Measurements from ENCODE around the gene ADAMTS12. TPM values are rescaled to one million over a fixed set of nuclear protein-coding genes. Genes with fewer than 3 reads are reported as not detected.
A peak's percentile ranks its signal among the peaks of the same experiment; 100 is the strongest.

ADAMTS12 gene
- polyA plus RNA-seq, 5 donors = 36.3 to 57.8 (median 55.2) TPM

DNA sequence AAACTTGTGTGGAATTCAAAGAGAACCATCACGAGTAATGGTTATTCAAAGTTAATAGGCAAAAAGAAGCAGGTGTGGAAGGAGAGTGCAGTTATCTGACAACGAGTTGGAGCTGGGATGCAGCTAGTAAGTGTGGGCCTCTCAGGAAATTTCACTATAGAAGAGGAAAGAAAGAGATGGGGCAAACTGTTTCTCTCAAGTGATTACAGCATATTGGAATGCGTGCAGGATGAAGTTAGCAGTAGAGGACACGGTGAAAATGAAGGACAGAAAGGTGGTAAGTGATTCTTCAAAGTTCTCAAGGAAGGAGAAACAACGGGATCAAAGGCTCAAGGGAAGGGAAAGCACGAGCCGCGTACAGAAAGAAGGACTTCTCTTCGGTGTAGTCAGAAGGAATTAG, 84.0 kb downstream of the ADAMTS12 start:
- DNase-seq = no peak

DNA sequence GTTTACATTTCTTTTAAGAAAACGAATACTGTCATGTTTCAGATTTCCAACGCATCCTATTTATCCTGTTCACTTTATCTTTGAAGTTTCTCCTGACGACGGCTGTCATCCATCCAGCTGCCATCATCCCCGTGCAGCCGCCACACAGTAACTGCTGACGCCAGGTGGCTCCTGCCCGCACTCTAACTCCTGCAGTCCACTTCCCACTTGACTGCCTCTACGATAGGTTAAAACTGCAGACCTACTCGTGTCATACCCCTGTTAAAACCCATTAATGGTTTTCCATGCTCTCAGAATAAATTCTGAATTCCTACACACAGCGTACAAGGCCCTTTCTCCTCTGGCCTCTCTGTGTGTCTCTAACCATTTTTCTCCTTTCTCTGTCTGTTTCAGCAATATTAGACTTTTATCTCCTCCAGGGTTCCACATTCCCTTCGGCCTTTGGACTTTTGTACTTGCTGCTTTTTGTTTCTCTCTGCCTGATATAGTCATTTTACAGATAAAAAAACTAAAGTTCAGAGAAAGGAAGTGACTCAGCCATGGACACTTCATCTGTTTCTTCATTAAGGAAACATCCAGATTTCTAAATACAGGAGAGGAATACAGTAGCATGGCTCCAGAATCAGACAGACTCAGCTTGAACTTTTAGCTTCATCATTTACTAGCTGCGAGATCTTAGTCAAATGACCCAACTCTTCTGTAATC, 84.9 kb downstream of the ADAMTS12 start:
- no peak for DNase-seq

DNA sequence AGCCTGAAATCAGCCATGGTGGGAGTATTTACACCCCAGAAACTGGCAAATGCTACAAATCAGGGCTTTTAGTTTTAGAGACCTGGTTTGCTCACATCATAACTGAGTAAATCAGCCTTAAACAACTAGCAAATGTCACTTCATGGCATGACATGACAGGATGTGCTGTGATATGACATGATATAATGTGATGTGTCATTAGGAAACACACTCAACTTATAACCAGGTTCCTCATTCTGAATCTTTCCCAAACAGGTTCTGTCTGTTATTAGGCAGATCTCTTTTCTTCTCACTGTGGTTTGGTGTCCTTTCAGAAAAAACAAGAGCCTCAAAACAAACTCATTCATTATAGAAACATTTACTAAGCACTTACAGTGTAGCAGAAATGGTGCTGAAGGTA, 90.5 kb downstream of the ADAMTS12 start:
- no peak for DNase-seq

DNA sequence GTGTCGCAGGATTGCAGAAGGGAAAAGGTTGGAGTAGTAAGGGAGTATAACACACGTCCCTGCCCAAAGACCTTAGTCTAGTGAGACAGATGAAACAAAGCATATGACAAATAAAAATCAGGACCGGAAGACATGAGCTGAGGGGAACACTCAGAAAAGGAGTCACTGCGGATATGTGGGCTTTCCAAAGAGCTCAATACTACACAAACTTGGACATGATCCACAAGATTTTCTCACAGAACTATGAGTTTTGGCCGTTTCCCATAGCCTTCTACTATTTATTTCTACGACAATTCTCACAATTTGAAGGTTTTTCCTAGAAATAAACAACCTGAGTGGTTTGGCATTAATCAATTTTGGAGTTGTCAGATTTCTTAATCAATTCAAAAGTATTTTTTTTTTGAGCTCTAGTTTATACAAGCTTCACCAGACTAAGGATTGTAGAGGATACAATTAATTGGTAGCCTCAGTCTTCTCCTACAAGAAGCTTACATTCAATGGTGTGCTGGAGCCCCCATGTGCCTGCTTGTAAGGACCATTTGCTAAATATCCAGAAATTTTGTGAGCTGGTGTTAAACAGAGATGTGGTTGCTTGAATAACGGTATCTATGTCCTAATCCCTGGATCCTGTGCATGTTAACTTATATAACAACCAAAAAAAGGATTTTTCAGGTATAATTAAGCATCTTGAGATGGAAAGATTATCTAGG, 91.4 kb downstream of the ADAMTS12 start:
- DNase-seq = no peak

DNA sequence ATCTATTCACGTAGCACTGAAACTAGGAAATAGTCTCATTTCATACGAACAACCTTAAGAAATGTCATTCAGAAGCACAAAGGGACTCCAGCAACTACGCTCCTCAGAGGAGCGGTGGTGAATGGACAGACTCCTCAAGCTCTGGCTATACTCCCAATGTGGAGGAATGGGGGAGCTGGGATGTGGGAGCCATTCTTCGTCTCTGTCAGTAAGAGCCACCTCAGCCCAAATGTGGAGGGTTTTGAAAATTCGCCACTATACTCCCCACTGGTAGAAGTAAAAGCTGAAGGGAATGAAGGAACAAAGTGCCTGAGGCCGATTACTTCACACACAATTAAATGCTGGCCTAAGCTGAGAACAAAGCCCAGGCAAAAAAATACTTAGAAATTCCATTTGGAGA, 96.3 kb downstream of the ADAMTS12 start:
- no peak for DNase-seq

DNA sequence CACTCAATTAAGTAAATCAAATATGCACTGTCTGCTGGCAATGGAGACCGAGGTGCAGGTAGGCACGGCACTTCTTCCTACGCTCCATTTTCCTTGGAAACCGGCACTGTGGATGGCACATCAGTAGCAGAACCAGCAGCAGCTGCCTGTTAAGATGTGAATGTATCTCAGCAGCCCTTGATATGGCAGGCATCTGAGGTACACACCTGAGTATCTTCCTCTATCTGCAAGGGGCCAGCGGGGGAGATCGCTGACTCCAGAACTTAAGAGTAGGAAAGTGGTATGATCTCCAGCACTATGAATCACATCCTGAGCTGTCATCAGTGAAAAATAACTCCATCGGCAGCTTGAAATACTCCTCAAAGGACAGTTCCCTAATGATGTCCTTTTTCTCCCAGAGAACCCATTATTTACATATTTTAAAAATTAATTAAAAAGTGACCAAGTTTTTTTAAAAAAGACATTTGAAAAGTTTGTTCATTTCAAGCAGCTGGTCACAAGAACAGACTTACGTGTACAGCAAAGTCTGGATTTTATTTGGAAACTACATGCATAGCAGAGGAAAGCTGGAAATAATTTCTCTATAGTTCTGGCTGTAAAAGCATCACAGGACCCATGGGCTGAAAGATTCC, 97.1 kb downstream of the ADAMTS12 start:
- no peak for DNase-seq

DNA sequence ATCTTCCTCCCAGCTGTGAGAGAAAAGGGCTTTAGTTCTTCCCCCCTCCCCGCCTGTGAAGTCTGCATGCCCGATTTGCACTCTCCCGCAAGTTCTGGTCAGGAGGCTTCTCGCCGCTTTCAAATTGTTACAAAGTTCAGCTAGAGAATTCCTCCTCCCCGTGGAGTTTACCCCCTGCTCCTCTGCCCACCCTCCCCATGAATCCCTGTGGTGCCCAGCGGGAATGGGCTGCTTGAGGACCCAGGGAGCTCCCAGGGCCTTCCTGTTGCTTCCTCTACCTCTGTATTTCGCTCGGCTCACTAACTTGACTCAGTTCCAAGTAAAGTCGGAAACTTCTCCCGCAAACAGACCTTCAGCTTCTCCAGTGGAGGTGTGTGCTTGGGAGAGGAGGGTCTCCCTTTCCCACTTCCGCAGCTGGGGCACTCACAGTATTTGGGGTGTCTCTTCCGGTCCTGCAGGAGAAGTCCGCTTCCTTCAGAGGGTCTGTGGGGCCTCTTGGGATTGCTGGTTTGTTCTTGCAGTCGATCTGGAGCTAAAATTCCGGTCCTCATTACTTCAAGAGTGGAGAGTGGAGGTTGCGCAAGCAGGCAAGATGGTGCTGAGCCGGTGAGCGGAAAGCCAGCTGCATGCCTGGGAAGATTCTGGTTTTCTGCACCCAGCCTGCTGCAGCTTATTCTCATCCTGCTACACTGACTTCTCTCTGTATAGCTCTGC, 97.8 kb downstream of the ADAMTS12 start:
- no peak for DNase-seq

DNA sequence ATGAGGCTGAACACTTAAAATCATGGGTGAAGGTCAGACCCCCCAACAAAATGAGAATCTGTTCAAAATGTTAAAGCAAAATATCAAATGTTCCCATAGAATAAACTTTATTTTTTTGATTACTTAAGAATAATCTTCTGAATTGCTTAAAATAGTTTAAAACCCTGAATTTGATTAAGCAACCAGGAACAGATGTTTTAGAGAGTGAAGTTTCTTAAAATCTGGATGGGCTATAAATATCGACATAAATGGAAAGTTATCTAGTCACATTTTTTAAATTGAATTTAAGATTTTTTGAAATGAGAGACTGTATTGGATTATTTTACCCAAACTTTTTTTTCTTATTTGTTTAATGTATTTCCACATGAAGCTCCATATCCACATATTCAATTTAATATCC, 98.5 kb downstream of the ADAMTS12 start:
- no peak for DNase-seq

DNA sequence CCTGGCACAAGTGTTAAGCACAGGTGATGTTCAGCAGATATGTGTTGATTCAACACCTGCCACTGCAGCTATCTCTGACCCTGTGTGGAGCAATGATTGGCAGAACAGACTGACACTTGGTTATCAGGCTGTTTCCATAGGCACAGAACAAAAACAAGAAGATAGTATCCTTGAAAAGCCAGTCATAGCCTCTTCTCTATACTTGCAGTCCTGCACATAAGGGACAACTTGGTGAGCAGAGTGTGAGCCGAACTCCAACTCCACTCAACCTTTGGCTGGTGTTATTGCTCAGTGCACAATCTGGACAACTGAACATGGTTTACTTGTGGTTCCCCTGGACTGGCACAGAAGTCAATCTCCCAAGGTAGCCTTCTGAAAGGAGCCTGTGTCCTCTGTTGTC, 99.2 kb downstream of the ADAMTS12 start:
- no peak for DNase-seq

DNA sequence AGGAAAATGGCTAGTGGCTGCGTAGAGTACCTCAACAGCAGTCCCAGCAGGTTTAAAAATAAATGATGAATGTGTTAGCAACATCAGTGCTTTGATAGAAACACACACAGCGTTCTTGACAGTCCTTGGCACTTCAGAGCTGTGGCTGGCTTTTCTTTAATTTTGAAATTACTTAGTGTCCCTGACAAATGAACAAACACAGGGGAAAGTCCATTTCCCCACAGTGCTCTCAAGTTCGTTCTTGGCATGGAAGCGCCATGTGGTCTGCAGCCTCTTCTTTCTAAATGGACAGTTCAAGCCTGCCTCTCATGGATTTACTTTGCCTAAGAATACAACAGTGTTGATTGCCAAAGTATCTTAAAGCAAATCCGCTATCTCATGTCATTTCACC, 102.2 kb downstream of the ADAMTS12 start:
- DNase-seq = no peak

DNA sequence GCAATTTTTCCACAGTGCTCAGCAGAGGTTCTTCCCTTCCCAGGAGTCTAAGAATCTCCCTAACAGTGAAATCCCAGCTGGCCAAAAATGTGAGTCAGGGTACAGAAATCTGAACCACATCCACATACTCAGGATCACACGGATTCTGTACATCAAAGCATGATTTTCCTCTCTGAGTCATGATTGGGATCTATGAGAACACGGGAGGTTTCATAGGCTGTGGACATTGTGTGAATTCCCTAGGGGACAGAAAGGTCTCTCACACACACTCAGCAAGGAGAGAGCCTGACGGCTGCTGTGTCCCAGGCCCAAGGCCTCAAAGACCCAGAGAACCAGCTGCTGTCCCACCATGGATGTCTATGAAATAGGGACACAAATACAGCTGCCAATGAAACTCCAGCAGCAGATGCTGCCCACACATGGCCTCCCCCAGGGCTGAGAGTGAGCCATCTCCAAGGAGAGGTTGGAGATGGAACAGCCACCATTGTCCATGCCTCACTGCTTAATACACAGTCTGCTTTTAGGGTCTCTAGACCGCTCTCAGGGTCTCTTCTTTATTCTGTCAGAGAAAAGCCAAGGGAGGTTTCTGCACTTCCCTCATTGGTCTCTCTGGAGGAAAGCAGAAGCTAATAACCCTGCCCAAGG, 102.7 kb downstream of the ADAMTS12 start:
- no peak for DNase-seq

DNA sequence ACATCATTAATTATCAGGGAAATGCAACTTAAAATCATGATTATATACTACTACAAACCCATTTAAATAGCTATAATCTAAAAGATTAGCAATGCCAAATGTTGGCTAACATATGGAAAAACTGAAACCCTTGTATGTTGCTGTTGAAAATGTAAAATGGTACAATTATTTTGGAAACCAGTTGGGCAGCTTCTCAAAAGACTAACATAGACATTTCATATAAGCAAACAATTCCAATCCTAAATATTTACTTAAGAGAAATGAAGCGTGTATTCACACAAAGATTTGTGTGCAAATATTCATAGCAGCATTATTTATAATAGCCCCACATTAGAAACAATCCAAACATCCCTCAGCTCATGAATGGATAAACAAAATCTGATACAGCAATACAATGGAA, 106.2 kb downstream of the ADAMTS12 start:
- DNase-seq = no peak

DNA sequence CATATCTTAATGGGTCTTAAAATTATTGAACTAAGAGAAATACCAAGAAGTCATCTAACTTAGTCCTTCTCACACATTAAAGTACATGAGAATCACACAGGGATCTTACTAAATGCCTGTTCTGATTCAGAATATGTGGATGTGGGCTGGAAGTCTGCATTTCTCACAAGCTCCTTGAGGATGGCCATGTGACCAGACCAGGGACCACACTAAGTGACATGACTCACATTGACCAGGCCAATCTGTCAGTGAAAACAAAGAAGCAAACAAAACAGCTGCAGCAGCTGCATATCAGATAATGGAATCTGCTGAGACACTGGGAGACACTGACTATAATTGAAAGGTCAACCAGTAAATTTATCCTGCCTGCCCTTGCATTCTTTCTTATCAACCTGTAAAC, 110.5 kb downstream of the ADAMTS12 start:
- DNase-seq = no peak

DNA sequence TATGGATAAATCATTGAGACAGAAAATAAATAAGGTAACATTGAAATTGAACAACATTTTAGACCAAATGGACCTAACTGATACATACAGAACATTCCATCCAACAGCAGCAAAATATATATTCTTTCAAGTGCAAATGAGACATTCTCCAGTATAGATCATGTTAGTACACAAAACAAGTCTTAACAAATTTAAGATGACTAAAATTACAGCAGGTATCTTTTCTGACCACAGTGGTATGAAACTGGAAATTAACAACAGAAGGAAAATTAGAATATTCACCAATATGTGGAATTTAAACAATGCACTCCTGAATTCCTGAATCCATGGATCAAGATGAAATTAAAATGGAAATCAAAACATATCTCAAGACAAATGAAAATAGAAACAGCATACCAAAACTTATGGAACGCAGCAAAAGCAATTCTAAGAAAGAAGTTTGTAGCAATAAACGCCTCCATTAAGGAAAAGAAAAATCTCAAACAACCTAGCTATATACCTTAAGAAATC, 115.6 kb downstream of the ADAMTS12 start:
- DNase-seq = no peak

DNA sequence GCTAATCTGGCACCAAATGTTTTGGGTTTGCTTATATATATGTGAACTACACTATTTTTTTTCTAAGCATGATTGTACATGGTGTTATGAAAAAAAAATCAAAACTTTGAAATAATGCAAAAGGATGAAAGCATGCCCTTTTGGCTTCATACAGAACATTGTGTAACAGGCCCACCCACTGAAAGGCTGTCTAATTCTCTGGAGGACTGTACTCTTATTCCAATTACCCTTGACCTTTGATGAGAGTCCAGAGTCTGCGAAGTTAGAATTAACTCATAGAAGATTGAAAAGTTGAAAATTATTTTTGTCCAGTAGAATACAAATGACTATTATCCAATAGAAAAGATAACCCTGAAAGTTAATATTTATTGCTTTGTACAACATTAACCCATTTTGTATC, 117.4 kb downstream of the ADAMTS12 start:
- DNase-seq = peak; percentile 43 to 48

DNA sequence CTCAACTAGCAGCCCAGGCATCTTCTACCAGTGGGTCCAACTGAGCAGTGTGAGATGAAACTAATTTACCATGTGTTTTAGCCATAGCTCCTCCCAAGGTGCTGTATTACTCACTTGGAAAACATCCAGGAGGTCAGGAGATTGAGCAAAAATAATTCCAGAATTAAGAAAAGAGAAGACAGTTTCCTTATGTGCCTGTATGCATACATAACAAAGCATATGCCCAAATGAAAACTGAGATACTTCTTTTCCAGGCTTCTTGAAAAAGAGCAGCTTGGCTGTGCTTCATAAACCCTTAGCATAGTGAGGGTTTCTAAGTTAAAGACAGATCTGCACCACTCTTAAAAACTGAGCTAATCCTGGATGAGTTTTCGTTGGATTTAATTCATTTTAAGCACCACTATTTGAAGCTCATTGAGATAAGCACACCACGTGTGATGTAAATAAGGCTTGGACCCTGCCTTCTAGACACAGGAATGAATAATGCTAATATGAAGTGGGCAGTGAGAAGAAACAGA, 119.4 kb downstream of the ADAMTS12 start:
- DNase-seq = peak; percentile 57 to 58

DNA sequence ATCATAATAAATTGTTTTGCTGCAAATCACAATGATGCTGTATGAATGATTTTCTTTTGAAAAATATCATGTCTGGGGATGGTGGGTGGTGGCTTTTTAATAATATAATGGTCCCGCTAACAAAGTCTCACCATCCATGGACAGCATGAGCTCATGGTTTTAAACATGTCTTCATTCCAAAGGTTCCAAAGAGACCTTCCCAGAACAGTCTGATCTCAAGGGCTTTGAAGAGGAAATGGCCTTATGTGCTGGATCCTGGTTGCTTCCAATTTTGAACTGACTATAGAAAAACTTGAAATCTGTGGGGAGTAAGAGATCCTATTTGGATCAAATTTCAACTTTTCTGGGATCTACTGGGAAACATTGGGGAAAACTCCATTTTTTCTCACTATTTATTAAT, 121.8 kb downstream of the ADAMTS12 start:
- no peak for DNase-seq

DNA sequence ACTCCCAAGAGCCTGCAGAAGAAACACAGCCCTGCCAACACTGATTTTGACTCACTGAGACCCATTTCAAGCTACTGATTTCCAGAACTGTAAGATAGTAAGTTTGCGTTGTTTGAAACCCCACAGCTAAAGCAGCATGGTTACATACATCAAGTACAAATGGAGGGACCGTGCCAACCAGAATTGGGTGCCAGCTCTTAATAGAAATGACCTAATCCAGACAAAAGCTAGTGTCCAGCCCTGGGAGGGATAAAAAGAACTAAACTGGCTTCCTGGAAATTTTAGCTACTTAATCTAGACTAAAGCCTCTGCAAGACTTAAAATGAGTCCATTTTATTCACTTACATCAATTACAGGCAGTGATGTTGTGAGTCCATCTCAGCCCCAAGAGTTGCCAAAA, 122.6 kb downstream of the ADAMTS12 start:
- no peak for DNase-seq

DNA sequence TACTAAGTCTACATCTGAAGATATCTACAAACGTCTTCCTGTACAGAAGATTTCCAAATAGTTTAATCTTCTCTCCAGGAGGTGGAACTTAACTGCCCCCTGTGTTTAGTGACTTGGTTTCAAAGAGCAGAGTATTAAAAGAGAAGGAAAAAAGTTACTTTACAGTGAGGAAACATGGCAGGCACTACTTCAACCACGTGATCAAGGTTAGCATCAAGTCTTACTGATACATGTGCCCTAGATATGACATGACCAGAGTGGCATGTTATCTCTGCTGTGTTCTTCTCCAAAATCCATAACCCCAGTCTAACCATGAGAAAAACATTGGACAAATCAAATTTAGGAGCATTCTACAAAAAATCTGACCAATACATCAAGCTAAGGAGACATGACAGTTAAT, 125.8 kb downstream of the ADAMTS12 start:
- DNase-seq = no peak

DNA sequence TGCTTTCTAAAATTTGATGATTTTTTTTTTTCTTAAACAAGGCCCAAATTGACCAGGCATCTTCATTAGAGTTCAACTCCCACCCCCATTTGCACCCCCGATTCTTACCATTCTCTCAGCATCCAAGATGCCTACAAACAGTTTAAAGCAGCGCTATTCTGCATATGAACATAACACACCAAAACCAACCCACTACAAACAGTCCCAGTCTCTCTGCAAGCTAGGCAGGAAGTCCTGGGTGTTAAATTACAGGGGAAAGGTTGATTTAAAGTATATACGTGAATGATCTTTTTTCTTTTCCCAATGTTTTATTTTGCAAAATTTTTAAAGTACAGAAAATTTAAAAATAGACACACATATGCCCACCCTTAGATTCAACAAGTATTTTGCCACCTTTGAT, 127.0 kb downstream of the ADAMTS12 start:
- no peak for DNase-seq

DNA sequence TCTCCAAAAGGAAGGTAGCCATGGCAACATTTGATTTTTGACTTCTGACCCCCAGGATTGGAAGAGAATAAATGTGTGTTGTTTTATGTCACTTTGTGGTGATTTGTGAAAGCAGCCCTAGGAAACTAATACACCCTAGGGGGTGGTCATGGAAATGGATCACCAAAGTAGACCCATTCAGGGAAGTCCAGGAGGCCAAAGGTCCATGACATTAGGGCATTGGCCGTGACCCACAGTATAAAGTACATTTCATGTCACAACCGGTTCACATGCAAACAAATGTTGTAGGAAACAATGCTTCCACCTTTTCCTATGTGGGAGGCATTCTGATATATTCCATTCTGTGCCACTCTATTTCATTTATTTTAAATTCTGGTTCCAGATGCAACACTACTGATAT, 128.4 kb downstream of the ADAMTS12 start:
- DNase-seq = no peak

DNA sequence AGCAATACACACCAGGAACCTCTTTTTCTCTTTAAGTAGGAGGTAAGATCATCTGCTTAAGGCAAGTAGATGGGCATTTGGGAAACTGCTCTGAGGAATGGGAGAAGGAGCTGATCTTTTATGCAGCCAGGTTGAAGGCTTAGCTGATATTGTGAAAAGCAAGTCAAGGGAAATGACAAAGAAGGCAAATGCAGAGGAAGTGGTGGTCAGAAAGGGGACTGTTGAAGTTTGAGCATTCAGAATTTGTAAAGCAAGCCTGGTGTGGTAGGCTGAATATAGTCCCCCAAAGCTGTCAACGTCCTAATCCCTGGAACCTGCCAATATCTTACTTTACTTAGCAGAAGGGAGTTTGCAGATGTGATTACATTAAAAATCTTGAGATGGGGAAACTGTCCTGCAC, 128.9 kb downstream of the ADAMTS12 start:
- no peak for DNase-seq
